Right hindlimb (tissue), 1 donor: Measurements from ENCODE around the gene FBP1.
A peak's percentile ranks its signal among the peaks of the same experiment; 100 is the strongest.

Experiments
- DNase-seq: peaks from one replicate; pipeline ENCODE4 v3.0.0-alpha.2; 2018

FBP1 gene

GRCh38 chr9:94639061-94639998 is at the start of gene FBP1:
TSS of gene FBP1 (minus strand) at chr9:94639518. CDS start at chr9:94639310, 208 bp downstream.
- peak; percentile 54 for DNase-seq

- DNase-seq, result no peak
These were observed 48.1 kb upstream of the FBP1 start for GRCh38 chr9:94687451-94687850.

- no peak for DNase-seq
These were observed 46.0 kb upstream of the FBP1 start for GRCh38 chr9:94685359-94685758.

GRCh38 chr9:94681508-94681907 is 42.2 kb upstream of the FBP1 start:
- peak; percentile 68 for DNase-seq

- DNase-seq, result no peak
These were observed 41.3 kb upstream of the FBP1 start for GRCh38 chr9:94680621-94681020.

GRCh38 chr9:94680020-94680419 is 40.7 kb upstream of the FBP1 start:
- no peak for DNase-seq

DNA sequence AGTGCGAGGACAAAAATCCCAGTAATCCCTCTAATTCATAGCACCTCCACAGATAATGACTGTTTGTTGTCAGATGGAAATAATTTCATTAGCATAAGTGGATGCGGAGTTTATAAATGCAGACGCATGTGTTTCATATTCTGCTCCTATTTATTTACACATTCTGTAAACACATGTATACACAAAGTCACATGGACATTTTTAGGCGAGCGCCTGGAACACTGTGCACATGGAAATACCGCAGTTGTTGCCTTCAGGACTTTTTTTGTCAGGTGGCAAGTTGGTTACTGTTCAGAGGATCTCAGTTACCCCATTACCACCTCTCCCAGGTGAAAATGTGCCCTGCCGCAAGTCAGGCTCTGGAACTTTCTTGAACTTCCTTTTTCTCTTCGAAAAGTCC is 40.3 kb upstream of the FBP1 start:
- no peak for DNase-seq

DNA sequence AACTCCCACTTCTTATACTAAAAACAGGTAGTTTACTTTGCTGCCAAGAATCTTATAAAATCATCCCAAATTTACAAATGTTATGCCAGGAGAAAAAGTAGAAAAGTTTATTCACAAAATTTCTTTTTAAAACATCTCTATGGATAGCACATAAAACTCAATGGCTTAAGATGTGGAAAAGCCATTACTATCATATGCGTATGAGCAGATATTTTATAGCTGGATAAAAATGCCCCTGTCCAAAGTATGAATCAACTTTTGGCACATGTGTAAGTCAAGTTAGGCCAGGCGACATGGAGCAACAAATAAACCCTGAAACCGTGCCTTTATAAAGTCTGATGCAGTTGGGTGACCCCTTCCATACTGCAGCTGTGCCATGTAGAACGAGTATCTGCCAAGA is 38.6 kb upstream of the FBP1 start:
- peak; percentile 59 for DNase-seq

DNA sequence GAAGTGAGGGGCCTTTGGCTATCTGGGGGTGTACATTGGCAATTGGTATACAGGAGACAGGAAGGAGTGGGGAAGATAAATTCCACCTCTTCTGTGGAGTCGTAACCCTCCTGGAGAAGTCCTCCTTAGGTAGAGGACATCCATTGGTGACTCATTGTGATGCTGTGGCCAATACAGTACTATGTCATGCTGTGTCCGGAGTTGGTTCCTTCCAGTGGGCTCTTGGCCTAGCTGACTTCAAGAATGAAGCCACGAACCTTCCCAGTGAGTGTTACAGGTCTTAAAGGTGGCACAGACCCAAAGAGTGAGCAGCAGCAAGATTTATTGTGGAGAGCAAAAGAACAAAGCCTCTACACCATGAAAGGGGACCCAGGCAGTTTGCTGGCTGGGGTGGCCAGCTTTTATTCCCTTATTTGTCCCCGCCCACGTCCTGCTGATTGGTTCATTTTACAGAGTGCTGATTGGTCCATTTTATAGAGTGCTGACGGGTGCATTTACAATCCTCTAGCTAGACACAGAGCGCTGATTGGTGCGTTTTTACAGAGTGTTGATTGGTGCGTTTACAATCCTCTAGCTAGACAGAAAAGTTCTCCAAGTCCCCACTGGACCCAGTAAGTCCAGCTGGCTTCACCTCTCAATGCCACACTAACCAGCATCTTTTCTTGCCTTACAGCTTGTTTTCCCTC is 37.3 kb upstream of the FBP1 start:
- DNase-seq, result no peak

- DNase-seq, result peak; percentile 67
These were observed 35.9 kb upstream of the FBP1 start for GRCh38 chr9:94675008-94675881.

DNA sequence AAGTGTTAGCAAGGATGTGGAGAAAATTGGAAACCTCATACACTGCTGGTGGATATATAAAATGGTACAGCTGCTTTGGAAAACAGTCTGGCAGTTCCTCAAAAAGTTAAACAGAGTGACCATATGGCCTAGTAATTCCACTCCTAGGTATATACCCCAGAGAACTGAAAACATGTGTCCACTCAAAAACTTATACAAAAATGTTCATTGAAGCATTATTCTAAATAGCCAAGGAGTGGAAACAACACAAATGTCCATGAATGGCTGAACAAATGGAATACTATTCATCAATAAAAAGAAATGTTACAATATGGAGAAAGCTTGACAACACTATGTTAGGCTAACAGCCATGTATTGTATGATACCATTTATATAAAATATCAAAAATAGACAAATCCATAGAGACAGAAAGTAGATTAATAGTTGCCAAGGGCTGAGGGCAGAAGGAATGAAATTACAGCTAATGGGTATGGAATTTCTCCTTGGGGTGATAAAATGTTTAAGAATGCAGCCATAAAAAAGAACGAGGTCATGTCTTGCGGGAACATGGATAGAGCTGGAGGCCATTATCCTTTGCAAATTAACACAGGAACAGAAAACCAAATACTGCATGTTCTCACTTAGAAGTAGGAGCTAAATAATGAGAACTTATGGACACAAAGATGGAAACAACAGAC is 33.6 kb upstream of the FBP1 start:
- DNase-seq, result no peak

DNA sequence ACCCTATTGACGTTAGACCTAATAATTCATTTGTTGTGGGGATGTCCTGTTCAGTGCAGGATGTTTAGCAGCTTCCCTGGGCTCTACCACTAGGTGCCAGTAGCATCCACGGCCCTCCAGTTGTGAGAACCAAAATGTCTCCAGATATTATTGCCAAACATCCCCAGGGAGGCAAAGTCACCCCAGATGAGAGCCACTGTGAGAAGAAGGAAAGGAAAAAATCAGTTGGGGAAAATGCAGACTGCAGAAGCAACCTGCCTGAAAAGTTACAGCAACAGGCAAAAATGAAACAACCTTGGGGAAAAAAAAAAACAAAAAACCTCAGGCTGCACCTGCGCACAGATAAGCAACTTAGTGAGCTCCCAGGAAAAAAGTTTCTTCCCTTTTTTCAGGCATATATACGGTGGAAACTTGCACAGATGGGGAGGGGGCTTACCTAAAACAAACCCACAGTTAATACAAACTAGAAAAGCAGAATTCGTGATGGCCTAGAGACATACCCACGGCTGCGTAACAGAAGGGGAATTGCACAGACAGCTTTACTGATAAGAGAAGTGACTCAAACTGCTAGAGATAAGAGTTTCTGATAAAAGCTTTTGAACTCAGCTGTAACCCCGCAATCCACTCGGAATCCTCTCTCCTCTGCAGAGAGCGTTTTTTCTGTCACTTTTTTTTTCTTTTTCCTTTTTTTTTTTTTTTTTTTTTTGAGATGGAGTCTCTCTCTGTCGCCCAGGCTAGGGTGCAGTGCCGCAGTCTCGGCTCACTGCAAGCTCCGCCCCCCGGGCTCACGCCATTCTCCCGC is 29.8 kb upstream of the FBP1 start:
- no peak for DNase-seq

DNA sequence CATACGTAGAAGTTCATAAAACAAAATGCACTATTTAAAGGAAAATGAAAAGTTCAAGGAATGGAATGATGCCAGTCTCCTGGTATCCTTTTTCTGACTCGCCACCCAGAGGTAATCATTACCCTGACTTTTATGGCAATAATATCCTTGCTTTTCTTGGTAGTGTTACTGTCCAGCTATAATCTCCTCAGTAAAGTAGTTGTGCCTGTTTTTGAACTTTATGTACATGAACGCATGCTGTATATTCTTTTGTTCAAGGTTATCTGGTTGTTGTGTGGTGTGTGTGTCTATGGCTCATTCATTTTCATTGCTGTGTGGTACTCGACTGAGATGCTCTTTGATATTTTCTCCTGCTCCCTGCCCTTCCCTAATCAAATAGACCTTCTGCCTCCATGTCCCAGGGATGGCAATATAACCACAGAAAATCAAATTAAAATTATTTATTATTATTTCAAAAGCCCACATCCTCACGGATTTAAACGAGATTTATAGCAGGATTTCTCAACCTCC is 29.2 kb upstream of the FBP1 start:
- DNase-seq, result no peak

DNA sequence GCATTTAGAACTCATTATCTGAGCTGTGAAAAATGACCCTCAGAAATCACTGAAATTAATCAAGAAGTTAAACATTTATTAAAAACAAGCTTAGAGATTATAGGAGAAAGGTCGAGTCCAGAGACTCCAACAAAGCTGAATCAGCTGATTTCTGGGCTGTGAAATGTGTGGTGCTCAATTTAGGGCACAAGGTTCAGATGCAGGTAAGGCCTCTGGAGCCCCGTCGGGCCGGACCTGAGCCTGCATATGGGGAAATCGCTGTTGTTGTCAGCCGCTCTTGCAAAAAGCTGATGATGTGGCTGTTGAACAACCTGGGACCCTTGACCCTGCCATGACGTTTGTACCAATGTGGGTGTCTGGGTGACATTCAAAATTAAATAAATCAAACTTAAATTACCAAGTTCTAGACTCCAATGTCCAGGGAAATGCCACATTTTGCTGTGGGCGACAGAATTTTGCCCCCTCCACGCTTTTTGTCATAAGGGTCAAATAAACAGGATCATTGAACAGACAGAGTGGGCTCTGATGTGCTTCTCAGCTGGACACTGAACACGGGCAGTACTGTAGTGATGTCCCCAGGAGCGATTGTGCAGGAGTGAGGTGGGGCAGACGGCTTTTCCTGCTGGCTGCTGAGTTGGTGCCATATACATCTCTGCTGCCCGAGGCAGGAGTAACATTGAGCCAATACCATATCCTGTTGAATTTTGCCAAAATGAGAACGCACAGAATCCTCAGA is 27.2 kb upstream of the FBP1 start:
- DNase-seq, result no peak

DNA sequence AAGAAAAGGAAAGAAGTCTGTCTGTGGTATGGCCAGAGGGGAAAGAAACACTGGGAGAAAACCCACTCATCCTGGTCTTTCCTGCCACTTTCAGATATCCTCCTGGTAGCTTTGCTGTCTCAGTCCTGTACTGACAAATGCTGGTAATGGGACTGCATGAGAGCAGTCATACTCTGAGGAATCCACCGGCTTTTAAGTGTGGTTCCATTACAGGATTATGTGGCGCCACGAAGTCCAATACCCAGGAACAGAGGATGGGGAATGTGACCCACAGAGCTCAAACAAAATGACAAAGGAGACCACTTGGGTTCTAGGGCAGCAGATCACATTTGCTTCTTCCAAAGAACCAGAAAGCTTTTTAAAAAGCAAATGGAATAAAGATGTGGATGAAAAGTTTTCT is 26.3 kb upstream of the FBP1 start:
- DNase-seq, result no peak

DNA sequence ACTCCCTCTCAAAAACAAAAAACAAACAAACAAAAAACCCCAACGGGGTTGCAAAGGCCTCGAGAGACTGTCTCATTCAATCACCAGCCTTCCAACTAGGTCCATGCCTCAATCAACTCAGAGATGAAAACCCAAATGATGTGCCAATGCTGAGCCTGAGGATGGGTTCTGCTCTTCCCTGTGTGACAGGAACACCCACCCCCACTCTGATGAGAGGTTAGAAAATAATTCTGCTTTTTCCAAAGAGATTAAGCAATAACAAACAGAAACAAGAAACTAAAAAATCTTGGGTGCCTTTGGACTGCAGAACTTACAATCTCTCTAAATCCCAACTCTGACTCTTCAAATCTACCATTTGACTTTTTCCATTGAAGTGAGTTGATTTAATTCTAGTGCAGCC is 25.5 kb upstream of the FBP1 start:
- DNase-seq, result no peak

DNA sequence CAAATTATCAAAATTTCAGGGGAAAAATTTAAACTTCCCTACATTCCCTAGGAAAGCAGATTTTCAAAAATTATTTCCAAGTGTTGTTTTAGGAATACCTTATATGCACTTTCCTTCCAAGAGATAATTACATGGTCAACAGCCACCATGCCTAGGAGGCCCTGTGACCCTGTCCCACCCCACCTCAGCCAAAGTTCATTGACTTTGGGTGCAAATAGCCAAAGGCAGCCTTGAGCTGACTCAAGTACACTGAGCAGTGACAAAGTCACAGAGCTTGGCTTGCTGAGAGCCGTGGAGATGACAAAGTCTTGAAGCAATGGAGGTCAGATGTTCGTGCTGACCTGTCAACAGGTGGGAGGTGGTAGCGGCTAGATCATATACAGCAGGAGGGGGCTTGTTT is 24.3 kb upstream of the FBP1 start:
- DNase-seq, result no peak

GRCh38 chr9:94663140-94663539 is 23.8 kb upstream of the FBP1 start:
- DNase-seq, result no peak

DNA sequence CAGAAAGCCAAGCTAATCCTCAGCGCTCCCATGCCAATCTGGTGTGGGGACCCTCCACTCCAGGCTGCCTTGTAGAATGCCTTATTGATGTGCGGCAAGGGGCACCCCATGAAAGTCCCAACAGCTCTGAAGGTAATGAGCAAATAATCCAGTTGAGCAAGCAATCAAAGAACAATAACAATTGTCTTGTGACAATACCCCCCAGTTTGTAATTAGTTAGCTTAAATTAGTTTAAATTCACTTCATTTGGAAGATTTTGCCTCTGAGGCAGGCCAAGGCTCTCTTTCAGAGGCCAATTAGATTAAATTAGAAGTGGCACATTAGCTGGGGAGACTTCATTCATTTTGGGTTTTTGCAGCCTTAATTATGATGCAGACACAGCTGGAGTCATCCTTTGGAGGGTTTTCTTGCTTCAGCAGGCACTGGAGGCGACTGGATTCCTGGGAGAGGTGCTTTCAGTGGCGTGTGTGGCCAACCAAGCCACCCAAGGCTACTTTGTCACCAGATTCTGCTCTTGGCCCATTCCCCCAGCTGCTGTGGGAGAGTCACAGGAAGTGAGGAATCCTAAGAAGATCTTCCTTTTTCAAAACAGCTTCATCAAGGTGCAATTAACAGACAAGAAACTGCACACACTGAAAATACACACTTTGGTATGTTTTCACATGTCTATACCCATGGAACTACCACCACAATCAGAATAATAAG is 17.9 kb upstream of the FBP1 start:
- DNase-seq, result no peak

DNA sequence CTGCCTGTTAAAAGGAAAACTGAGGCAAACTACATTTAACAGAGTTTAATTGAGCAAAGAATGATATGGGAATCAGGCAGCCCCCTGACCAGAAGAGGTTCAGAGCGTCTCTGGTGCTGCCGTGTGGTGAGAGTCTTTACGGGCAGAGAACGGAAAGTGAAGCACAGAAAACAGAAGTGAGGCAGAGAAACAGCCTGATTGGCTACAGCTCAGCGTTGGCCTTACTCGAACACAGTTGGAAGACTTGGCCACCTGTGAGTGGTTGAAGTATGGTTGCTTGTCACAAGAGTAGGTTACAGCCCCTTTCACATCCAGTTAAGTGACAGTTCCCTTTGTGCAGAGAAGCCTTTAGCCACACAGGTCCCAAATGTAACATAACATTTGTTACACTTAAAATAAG is 16.9 kb upstream of the FBP1 start:
- DNase-seq, result peak; percentile 66
